Lower lobe of right lung (tissue), 2 donors: Measurements from ENCODE around the gene CYP8B1. TPM values are rescaled to one million over a fixed set of nuclear protein-coding genes. Genes with fewer than 3 reads are reported as not detected.

Source experiments
- ATAC-seq, 2 donors: fragments of 200-7000 bp; cut with Tn5 transposase; one replicate each; pipeline ENCODE4 v1.9.1; 2020 to 2022; ENCODE audit warnings: mild to moderate bottlenecking in 2 of 2, moderate library complexity in 2 of 2
- DNase-seq: peaks from one replicate; pipeline ENCODE4 v3.0.0-alpha.2; 2020
- H3K27ac ChIP-seq: fragments of 200-600 bp; one replicate; pipeline ENCODE4 v1.8.0; 2022
- H3K27me3 ChIP-seq: fragments of 200-600 bp; one replicate; pipeline ENCODE4 v1.8.0; 2022; ENCODE audit warnings: low read depth
- H3K36me3 ChIP-seq: fragments of 200-600 bp; one replicate; pipeline ENCODE4 v1.8.0; 2022; ENCODE audit warnings: mild to moderate bottlenecking
- H3K4me1 ChIP-seq: fragments of 200-600 bp; one replicate; pipeline ENCODE4 v1.8.0; 2022
- H3K4me3 ChIP-seq: fragments of 200-600 bp; one replicate; pipeline ENCODE4 v1.8.0; 2022; ENCODE audit warnings: mild to moderate bottlenecking
- H3K9me3 ChIP-seq: fragments of 200-600 bp; one replicate; pipeline ENCODE4 v1.8.0; 2022
- intact Hi-C: fragments of 100-400 bp; cut with DNase I; formaldehyde crosslinking; loops from one replicate; pipeline ENCODE4 v1.11.0; 2022
- total RNA-seq: library from RNA; stranded (reverse); fragmentation: NEBNext Ultra II Directional; extraction: Animal tissue kit (Norgen Biotek cat#: 25700); gene quantifications from one replicate; pipeline ENCODE4 v1.2.1, GENCODE V29; 2021
- TF ChIP-seq, protein P1 (sequence below): fragments of 200-600 bp; IDR thresholded peaks from one replicate; pipeline ENCODE4 v1.8.0; 2022; ENCODE audit warnings: antibody characterized with exemption, mild to moderate bottlenecking
- donor health status: DM: no; HTN: yes; CAD: no; lungs with severe emphysema.

CYP8B1 gene
- total RNA-seq, 1 donor from 2014 or later, result not detected

DNA sequence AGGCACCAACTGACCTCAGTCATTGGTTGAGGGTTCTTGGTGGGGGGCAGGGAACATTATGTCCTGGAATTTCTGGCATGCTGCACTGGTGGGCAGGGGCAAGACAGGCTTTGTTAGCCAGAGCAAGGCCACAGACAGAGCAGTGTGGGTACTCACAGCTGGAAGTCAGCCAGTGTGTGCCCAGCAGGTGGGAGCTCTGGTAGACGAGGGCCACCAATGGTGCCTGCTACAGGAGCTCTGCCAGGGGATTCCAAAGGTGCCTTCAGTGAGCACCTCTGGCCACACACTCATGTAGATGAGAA lies 31.3 kb downstream of the CYP8B1 start:
- H3K36me3 ChIP-seq, result no peaks in the 10 kb centered on the region
- H3K4me3 ChIP-seq, result no peak overlapping the region
- no peaks in the 10 kb centered on the region for H3K27me3 ChIP-seq
- intact Hi-C loops, result no loop called here
- H3K4me1 ChIP-seq, result peaks cover 31% of the 10 kb centered on the region
- TF ChIP-seq, protein P1, sequence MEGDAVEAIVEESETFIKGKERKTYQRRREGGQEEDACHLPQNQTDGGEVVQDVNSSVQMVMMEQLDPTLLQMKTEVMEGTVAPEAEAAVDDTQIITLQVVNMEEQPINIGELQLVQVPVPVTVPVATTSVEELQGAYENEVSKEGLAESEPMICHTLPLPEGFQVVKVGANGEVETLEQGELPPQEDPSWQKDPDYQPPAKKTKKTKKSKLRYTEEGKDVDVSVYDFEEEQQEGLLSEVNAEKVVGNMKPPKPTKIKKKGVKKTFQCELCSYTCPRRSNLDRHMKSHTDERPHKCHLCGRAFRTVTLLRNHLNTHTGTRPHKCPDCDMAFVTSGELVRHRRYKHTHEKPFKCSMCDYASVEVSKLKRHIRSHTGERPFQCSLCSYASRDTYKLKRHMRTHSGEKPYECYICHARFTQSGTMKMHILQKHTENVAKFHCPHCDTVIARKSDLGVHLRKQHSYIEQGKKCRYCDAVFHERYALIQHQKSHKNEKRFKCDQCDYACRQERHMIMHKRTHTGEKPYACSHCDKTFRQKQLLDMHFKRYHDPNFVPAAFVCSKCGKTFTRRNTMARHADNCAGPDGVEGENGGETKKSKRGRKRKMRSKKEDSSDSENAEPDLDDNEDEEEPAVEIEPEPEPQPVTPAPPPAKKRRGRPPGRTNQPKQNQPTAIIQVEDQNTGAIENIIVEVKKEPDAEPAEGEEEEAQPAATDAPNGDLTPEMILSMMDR, result no peak
- DNase-seq (no peak), ATAC-seq (no peak)
- no peaks in the 10 kb centered on the region for H3K9me3 ChIP-seq
- H3K27ac ChIP-seq, result peak overlapping the region; percentile 66

DNA sequence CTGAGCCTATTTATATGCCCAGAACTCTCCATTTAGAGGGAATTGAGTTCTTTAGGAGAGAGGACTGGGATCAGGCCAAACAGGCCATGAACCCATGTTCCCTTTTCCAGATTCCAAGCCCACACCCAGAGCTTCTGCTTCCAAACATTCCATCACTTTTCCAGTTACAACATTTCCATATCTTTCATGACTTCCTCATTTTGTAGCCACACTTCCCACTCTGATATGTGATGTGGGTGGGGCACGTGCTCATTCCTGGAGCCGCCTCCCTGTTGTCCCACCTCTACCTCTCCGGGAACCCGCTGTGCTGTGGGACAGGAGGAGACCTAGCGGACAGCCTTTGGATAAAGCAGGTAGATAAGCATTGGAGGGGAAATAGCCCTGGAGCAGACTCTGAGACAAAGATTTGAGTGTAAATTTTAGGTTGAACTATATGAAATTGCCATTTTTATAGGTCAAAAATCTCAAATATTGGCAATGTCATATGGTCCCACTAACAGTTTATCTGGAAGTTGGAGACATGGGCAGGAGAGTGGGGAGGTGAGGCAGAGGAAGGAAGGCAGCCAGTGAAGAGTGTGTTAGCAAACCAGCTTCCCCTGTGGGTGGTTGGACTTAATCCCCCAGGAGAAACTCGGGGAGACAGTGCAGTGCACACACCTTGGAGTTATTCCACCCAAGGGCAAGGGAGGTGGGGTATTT lies 31.8 kb downstream of the CYP8B1 start:
- DNase-seq (no peak), ATAC-seq (peak; percentile 16 to 28)
- peaks cover 31% of the 10 kb centered on the region for H3K4me1 ChIP-seq
- peak overlapping the region; percentile 66 for H3K27ac ChIP-seq
- no peak overlapping the region for H3K4me3 ChIP-seq
- no peaks in the 10 kb centered on the region for H3K27me3 ChIP-seq
- TF ChIP-seq, protein P1, result no peak
- H3K36me3 ChIP-seq, result no peaks in the 10 kb centered on the region
- H3K9me3 ChIP-seq, result no peaks in the 10 kb centered on the region
- intact Hi-C loops, result no loop called here

DNA sequence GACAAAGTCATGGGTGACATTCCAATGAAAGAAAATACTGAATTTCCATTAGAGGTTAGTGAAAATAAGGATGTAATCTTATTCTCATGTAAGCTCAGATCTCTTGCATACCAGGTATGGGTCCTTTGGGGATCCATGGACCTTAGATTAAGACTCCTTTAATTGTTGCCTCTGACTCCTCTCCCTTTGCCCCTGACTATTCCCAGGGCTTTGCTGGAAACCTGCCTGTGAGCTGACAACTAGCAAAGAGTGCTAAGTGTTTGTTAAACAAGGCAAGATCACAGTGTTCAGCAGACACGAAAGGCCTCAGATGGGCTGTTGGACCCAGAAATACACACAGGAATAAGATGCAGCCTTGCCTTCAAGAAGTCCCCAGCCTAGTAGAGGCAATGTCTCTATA lies 34.3 kb downstream of the CYP8B1 start:
- ATAC-seq (no peak), DNase-seq (no peak)
- Histone ChIP-seq H3K27me3 (no peaks in the 10 kb centered on the region), H3K4me1 (peaks cover 15% of the 10 kb centered on the region), H3K4me3 (no peak overlapping the region), H3K9me3 (no peaks in the 10 kb centered on the region), H3K27ac (no peak overlapping the region), H3K36me3 (no peaks in the 10 kb centered on the region)
- intact Hi-C loops, result no loop called here
- TF ChIP-seq, protein P1, result no peak

DNA sequence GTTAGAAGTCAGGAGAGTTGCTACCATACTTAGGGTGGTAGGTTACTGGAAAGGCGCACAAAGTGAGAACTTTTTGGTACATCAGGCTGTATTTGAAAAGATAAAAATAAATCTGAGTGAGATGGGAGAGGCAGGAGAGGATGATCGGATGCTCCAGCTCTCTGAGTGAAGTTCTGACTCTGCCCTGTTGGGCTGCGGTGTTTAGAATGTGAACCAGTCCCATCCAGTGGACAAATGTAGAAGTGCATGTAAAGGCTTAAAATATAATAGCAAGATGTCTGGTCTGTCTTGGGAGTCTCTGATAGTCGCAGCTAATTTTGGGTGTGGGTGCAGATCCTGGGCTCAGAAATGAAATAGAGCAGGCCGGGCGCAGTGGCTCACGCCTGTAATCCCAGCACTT lies 36.1 kb downstream of the CYP8B1 start:
- ATAC-seq, result peak; percentile 82 to 85
- TF ChIP-seq, protein P1, result peak; percentile 66
- Histone ChIP-seq H3K27me3 (no peaks in the 10 kb centered on the region), H3K27ac (no peak overlapping the region), H3K4me3 (no peak overlapping the region), H3K4me1 (peaks cover 6% of the 10 kb centered on the region), H3K9me3 (no peaks in the 10 kb centered on the region), H3K36me3 (no peaks in the 10 kb centered on the region)
- intact Hi-C loops, result no loop called here
- no peak for DNase-seq

DNA sequence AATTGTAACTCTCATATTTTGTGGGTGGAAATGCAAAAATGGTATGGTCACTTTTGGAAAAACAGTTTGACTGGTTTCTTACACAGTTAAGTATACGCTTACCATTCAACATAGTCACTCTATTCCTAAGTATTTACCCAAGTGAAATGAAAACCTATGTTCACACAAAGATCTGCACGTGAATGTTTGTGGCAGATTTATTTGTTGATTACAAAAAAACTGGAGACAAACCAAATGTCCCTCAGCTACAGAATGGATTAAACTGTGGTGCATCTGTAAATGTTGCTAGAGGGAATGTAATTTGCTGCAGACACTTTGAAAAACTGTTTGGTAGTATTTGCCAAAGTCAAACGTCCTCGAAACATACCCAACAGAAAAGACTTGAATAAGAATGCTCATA lies 37.1 kb downstream of the CYP8B1 start:
- DNase-seq (no peak), ATAC-seq (no peak)
- TF ChIP-seq, protein P1, result no peak
- intact Hi-C loops, result no loop called here
- H3K27ac ChIP-seq, result no peak overlapping the region
- H3K36me3 ChIP-seq, result no peaks in the 10 kb centered on the region
- no peak overlapping the region for H3K4me3 ChIP-seq
- no peaks in the 10 kb centered on the region for H3K9me3 ChIP-seq
- H3K27me3 ChIP-seq, result no peaks in the 10 kb centered on the region
- H3K4me1 ChIP-seq, result peaks cover 6% of the 10 kb centered on the region
